CD4-positive, alpha-beta T cell treated with Interleukin-15 for 1 hour (primary cell): ENCODE data around the gene MBD1.
"Not testable (repeated sequence)": the region's sequence is repeated elsewhere in the genome, so short reads cannot be mapped to it uniquely, and the experiment has no call there.

Source experiments
- DNase-seq: peaks from one replicate; pipeline ENCODE4 v3.0.0-alpha.2; 2020

MBD1 gene

DNA sequence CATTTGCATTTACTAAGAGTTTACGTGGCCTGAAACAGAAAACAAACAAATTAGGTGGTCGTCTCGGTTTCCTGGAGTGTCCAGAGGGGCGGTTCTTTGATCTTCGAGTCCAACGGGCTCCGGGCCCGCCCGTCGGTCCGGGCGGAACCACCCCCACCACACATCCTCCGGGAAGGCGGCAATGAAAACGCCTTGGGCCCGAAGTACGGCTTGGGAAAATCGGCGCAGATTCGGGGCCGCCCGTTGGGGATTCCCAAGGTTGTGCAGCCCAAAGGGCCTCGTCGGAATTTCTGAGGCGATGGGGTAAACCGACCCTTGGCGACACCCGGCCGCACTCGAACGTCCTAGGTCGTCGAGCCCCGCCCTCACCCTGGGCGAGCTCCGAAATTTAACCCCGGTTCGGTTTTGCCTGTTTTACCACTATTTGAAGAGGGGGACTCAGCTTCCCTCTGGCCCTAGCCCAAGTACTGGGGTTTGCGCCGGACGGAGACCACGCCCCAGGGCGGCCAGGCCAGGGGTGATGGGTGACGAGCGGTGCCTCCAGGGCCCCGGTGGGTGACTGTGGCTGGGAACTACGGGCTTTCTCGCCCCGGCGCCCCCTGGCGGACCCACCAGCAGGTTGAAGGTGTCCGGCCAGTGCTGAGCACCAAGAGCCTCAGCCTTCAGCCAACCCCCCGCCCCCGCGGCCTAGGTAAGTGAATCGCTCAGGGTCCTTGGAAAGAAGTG, 13.1 kb downstream of the MBD1 start:
- peak; percentile 83 for DNase-seq

DNA sequence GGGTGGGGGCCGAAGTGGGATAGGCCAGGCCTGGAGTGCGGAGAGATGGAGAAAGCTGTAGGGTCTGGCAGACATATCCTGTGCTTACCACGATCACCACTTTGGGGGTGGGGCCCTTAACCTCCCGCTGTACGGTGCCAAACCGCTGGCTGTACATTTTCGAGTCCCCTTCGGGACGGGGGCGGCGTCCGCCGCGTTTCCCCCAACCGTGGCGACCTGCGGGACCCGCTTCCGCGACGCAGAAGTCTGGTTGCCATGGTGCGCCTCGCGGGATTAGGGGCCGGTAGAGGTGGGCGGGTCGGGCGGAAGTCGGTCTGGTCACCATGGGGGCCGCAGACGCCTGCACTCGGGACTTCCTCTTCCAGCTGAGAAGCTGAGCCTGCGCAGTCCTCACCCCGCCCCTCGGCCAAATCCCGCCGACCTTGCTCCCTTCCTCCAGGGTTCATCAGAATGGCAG, 15.0 kb downstream of the MBD1 start, which contains the start of gene CFAP53:
TSS of gene CFAP53 (minus strand) at position 248 of the 457 bp plus-strand sequence. CDS start at position 157, 91 bp downstream.
- DNase-seq: peak; percentile 90

DNA sequence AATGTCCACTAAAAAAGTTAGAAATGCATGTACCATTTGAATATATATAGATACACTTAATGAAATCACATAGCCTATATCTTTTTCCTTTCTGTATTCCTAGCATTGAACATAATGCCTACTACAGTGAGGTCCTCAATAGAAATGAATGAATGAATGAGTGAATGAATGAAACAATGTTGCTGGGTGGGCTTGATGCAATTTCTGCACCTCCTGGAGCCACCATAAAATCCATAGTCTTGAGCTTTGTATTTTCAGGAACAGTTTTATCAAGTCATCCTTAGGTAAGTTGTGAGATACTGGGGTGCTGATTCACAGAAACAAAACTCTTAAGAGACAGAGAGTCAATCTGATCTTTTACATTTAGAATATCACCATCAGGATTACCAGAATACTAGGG, 18.3 kb downstream of the MBD1 start:
- no peak for DNase-seq

DNA sequence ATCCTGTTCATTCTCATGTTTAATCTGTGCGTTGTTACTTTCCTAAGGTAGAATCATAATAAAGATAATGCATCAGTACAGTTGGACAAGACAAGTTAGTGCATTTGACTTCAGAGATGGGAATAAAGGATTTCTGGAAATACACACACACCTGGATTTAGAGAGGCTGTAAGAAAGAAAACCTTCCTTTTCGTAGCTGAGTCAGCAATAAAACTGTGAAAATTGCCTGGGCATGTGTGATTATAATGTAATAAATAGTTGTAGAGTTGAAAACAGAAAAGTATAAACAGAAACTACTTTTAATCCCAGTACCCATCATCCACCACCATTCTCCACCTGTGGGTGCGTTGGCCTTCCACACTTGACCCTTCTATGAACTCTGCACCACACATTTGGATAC, 30.4 kb downstream of the MBD1 start:
- DNase-seq: no peak

DNA sequence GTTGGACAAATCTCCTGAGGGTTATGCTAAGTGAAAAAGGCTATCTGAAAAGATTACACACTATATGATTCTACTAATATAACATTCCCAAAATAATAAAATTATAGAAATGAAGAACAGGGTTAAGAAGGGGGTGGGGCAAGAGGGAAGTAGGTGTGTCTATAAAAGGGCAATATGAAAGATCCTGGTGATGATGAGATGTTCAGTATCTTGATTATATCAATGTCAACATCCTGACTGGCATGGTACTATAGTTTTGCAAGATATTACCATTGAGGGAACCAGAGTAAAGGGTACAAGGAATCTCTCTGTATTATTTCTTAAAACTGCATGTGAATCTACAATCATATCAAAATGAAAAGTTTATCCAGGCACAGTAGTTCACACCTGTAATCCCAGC, 31.7 kb downstream of the MBD1 start:
- DNase-seq: no peak

DNA sequence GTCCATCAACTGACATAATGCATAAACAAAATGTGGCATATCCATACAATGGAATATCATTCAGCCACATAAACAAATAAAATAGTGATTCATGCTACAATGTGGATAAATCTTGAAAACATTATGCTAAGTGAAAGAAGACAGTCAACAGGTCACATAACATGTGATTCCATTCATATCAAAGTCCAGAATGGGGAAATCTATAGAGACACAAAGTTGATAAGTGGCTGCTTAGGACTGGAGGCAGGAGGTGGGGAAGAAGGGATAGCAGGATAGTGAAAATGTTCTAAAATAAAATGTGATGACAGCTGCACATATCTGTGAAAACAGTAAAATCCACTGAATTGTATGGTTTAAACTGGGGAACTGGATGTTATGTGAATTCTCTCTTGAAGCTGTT, 33.8 kb downstream of the MBD1 start:
- DNase-seq: no peak

DNA sequence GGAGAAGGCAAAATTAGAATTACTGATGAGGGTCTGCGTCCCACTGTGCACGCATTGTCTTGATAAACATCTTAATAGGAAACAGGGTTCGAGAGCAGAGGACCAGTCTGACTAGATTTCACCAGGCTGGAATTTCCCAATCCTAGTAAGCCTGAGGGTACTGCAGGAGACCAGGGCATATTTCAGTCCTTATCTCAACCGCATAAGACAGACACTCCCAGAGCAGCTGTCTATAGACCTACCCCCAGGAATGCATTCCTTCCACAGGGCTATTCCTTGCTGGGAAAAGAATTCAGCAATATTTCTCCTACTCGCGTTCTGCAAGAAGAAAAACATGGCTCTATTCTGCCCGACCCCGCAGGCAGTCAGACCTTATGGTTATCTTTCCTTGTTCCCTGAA, 39.6 kb downstream of the MBD1 start:
- DNase-seq: not testable (repeated sequence)

DNA sequence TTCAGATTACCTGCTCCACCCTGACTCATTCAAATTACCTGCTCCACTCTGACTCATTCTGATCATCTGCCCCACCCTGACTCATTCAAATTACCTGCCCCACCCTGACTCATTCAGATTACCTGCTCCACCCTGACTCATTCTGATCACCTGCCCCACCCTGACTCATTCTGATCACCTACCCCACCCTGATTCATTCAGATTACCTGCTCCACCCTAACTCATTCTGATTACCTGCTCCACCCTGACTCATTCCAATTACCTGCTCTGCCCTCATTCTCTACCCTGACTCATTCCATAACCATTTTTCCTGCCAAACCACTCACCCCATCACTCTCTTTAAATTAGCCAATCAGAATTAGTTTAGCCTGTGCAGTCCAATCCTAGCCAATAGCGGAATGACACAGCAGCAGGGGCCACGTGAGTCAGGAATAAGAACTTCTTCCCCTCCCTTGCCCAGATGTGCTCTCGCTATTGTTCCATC, 41.2 kb downstream of the MBD1 start:
- DNase-seq: no peak

DNA sequence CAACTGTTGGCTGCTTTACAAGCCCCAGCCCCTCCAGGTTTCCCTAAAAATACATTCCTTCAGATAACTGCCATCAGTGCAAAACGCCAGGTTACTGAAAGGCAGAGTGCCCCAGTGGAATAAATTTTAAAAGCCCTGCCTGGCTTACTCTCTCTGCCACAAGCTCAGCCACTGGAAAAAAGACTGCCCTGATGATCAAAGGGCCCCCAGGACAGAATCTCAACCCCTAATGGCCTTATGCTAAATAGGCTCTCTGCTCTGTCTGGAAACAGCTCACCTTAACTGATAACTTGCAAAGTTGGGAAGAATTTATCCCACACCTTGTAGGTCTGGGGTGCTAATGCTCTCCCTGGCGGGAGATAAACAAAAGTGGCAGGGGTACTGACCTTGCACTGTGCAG, 48.9 kb downstream of the MBD1 start:
- DNase-seq: no peak

DNA sequence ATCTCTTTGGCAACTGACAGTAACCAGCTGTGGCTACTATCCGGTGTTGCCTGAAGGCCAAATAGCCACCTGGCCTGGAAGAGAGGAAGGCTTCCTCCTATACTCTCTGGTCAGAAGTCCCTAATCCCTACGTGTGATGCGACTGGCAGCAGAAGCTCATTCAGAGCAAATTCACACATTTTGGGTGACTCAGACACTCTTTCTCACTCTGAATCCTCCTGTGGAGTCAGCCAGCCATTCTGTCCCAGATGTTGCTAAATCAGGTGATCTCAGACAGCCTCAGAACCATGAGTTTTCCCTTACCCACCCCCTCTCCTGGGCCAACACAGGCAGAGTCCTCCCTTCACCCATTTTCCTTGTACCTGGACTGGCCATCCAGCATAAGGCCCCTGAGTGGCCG, 49.7 kb downstream of the MBD1 start:
- DNase-seq: no peak

DNA sequence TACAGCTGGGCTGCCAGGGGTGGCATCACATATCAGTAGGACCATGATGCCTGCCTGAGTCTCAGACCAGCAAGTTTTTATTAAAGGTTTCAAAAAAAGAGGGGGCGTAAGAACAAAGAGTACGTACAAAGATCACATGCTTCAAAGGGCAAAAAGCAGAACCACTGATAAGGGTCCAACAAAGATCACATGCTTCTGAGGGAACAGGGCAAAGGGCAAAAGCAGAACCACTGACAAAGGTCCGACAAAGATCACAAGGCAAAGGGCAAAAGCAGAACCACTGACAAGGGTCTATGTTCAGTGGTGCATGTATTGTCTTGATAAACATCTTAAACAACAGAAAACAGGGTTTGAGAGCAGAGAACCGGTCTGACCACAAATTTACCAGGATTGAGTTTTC, 61.1 kb downstream of the MBD1 start:
- not testable (repeated sequence) for DNase-seq
